Suppressor macrophage treated with lipopolysaccharide for 4 hours (primary cell): Measurements from ENCODE around the gene PPFIA4.

ENCODE experiments used
- DNase-seq: peaks from one replicate; pipeline ENCODE4 v3.0.0-alpha.2; 2020

Gene PPFIA4

DNA sequence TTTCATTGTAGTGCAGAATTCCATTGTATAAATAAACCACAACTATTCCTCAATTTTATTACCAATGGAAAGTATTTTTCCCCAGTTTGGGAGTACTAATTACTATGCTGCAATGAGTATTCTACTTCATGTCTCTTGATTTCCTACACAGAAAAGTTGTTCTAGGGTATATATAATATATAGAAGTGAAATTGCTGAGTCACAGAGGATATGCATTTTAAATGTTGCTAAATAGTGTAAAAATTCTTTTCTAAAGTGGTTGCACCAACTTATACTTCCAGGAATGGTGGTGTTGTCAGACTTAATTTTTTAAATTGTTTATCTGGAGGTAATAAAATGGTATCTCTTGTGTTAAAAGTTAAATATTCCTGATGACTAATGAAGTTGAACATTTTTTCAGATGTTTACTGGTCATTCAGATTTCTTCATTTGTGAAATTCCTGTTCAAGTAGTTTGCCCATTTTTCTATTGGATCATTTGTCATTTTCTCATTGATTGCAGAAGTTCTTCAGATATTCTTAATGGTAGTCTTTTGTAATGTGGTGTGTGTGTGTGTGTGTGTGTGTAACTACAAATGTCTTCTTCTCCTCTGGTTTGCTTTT is 78.6 kb downstream of the PPFIA4 start:
- DNase-seq, result peak; percentile 23

DNA sequence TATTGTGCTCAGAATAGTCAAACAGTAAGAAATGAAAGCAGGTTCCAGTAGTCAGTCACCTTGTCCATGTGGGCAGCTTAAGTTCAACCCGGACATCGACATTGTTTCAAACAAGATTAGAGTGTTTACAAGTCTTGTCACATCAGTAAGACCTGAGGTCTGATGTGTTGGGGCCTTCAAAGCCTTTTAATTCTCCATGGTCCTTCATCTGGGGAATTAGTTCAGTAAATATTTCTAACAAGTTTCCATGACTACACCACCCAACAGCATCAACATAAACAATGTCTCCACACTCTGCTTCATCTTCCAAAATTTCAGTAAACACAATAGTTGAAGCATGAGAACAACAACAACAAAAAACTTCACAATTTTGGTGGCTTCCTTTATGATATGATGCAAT is 86.2 kb downstream of the PPFIA4 start:
- no peak for DNase-seq

DNA sequence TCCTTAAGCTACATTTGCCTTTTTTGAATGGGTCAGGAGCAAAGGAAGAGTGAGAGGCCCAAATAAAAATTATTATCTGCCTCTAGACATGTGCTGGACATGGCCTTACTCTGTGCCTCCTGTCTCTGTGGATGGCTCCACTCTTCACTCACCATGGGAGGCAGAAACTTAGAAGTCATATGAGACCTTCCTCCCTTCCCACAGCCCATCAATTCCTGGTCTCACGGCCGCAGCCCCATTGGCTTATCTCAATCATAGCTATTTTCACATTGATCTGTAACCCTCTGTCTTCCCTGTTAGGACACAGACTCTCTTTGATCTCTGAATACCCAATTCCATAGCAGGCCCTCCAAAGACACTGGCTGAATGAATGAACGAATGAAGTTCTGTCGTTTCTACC is 87.0 kb downstream of the PPFIA4 start:
- DNase-seq, result no peak

DNA sequence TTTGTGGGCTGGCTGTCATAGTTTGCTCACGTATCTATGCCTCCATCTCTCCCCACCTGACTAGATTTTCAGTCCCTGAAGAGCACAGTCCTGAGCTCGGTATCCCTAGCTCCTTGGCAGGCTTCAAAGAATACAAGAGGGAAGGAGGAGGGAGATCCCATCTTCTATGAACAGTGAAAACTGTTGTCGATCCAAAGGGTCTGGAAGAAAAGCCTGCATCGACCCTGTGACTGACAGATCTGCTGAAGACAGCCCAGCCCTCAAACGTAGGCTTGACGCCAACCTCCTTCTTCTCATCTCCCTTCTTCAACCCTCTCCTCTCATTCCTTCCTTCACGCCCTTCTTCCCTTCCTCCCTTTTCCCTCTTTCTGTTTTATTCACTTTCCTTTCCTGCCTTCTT is 87.9 kb downstream of the PPFIA4 start:
- DNase-seq, result no peak

DNA sequence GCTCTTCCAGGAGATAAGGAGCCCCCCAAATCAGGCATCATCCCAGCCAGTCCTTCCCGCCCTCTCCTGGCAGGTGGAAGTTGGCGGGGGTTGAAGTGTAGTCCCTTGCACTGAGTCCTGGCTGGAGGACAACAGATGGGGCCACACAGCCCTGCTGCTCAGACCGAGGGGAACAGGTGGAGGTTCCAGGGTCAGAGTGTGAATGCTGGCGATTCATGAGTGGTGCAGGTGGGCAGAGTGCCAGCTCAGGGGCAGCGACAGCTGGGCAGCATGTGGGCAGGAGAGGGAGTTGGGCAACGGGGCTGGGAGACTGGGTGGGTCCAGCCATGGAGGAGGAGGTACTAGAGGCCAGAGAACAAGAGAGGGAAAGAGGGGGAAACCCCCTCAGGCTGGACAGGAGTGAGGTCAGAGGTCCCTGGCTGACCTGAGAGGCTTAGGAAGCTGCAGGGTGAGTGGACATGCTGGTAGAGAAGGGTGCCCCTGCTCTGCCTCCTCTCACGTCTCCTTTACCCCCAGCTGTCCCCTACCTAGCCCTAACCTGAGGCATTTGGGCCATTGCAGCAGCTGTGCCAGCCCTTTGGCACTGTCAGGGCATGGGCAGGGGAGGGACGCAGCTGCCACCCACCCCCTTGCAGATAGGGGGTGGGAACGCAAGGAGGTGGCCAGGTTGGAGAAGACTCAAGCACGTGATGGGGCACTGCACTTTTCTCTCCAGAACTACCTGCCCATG is 90.0 kb downstream of the PPFIA4 start:
- DNase-seq, result no peak

DNA sequence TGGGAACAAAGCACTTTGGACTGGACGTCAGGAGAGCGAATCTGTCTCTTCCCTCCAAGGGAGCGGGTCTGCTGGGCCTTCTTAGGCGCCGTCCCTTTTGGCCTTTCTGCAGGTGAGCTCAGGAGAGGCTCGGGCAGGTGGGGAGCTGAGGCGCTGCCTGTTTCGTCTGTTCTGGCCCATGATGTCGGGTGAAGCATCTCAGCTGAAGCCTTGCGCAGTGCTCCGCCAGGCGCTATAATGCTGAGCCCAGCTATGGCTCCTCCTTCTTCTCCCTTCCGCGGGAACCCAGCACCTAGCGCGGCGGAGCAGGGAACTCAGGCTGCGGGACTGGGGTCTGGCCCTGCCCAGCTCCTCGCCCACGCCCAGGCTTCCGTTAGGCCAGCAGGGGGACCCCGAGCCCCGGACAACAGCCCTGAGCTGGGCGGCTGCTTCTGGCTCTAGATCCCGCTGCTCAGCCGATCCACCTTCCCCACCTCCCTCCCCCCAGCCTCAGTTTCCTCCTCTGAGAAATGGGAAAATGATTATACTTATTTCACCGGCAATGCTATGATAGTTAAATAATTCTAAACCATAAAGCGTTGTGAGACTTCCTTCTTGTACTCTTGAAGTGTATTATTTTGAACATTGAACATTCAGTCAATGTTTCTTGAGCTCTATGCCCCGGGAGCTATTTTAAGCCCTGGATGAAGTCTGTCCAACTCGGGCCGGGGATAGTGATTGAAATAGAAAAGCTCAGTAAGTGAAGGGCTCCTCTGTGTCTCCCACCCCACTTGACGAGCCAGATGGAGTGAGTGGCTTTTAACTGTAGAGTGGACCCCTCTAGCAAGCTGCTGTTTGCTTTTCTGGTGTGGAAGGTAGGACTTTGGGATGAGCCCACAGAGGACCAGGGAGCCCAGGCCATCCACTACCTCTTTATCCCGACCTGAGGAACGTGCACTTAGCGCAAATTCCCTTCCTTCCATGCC is 91.6 kb downstream of the PPFIA4 start:
- DNase-seq, result peak; percentile 81

DNA sequence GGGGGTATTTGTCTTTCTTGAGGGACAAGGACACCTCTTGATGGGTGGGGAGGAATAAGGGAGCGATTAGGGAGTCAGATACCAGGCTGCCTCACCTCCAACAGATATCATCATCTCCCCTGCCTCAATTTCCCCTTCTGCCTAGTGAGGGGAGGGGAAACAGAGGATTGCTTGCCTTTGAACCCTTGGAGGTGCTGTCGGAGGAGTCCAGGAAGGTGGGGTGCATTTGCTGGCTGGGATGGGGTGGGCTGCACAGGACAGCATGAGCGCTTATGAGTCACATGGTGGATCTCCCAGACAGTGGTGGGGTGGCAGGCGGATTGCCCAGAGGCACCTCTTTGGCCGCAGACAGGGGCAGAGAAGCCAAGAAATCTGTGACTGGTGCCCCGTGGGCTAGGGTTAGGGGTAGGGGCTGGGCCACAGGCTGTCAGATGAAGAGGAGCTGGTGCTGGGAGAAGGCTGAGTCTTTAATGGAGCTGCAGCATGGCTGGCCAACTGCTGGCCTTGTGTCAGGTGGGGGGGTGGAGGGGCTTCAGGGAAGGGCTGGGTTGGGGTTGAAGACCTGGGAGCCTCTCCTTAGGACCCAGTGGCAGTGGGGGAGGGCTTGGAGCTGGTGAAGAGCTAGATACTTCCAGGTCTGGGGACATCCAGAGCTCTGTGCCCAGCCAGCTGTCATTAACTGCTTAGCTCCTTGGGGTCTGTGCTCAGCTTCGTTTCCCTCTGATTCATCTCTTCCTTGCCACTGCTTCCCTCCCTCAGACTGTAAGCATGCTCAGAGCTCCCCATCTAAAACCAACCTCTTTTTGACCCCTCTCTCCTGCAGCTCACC is 94.2 kb downstream of the PPFIA4 start:
- DNase-seq, result no peak

DNA sequence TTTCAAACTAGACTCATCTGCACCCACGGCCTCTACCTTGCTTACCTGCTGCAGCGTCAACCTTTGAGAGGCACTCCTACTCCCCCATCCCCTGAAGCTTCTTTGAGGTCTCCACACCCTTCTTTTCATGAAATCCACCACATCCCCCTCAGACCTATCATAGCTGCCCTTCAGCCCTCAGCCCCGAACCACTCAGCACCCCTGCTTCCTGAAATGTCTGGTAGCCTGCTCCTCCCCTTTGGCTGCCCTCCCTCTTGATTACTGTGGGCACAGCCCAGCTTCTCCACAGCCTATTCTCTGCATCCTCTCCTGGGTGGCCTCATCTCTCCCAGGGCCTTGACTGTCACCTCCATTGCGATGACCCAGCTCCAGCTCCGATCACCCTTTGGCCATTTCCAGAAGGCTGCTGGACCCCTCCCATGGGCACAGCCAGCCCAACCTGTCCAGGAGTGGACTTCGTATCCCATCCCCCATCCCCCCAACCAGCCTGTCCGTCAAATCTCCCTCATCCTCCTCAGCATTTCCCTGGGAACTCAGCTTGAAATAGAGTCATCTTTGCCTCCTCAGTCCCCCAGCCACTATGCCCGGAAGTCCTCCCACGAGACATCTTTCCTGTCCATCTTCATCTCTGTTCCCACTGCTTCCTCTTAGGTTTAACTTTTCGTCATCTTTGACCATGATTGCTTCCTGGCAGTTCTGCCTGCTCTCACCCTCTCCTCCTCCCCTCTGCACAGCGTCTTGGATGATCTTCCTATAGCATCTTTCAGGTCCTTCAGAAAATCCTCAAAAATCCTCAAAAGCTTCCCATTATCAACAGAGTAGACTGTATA is 95.1 kb downstream of the PPFIA4 start:
- peak; percentile 34 for DNase-seq

DNA sequence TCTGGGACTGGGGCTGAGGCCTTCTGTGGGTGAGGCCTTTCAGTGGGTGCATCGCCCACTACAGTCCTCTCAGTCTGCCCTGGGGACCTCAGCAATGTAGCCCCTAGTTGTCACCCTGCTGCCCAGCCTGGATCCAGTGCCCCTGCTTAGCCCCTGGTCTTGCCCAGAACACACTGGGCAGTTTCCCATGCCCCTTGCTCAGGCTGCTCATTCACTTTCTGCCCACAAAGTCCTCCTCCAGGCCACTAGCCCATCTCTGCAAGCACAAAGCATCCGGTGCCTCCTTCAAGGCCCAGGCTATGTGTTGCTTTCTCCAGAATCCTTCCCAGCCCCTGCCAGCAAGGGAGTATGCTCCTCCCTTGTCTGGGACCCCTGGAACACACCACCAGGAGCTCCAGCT is 95.9 kb downstream of the PPFIA4 start:
- DNase-seq, result no peak

DNA sequence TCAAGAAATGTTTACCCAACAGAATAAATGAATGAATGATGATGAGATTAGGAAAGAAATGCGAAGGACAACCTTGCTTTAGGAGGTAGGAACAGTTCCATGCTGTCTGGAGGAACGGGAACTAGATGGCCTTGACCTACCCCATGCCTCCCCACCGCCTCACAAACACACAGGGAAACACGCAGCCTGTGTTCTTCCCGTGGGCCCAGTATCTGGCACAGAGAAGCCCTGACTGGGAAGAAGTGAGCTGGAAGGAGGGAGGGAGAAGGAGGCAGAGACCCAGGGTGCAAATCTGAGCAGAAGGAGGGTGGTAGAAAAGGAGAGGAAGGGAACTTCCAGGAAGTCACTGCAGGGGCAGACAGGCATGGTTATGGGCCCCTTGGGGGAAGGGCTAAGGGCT is 97.7 kb downstream of the PPFIA4 start:
- DNase-seq, result no peak

DNA sequence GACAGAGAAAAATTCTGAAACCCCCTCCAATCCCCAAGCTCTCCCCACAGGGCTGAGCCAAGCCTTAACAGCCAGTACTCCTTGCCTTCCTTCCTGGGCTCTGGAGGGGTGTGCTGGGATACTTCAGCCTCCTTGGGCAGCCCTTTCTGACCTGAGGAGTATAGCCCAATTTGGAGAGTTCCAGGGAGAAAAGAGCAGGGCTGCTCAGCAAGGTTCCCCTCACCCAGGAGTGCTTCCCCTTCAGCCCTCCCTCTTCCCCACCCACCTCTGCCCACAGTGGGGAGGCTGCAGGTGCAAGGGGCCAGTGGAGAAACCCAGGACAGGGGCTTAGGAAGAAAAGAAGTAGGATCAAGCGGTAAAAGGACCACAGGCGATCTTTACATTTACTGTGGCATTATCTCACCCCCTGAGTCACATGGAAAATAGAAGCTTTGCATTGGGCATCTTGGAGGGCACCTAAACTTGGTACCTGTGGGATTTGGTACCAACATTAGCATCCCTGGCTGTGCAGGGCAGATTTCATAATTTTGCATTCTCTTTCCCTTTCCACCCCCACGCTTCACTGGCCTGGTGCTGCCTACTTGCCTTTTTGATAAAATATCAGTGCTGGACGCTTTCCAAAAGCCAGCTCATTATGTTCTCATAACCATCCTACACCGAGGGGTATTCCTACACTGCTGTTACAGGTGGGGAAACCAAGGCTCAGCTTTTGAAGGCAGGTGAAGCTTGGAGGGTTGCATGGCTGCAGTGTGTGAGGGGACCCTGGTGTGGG is 98.4 kb downstream of the PPFIA4 start:
- no peak for DNase-seq

DNA sequence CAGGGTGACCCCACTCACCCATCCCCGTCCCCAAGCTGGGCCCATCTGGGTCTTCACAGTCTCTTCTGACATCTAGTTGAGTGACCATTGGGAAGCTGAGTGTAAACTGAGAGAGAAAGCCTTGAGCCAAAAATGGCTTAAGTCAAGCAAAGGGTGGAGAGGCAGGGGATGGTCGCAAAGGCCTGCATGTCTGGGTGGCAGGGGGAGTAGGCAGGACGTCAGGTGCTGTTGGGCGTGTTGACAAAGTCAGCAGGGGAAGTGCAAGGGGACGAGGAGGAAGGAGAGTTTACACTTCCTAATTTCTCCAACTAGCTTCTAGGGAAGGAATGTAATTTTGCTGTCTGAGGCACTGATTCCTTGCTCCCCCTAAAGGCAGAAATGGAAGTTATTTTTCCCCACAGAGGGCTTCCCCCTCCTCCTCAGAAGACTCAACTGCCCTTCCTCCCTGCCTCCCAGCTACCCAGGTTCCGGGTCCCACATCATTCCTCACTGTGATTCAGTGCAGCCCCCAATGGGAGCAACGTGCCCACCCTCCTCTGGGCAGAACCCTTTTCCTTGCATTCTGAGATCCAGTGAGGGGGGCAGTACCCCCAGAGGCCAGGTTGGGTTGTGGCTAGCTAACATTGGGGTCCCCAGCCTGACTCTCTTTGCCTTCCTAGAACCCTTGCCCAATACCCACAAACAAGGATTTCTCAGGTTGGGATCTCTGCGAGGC is 100.0 kb downstream of the PPFIA4 start:
- peak; percentile 62 for DNase-seq

DNA sequence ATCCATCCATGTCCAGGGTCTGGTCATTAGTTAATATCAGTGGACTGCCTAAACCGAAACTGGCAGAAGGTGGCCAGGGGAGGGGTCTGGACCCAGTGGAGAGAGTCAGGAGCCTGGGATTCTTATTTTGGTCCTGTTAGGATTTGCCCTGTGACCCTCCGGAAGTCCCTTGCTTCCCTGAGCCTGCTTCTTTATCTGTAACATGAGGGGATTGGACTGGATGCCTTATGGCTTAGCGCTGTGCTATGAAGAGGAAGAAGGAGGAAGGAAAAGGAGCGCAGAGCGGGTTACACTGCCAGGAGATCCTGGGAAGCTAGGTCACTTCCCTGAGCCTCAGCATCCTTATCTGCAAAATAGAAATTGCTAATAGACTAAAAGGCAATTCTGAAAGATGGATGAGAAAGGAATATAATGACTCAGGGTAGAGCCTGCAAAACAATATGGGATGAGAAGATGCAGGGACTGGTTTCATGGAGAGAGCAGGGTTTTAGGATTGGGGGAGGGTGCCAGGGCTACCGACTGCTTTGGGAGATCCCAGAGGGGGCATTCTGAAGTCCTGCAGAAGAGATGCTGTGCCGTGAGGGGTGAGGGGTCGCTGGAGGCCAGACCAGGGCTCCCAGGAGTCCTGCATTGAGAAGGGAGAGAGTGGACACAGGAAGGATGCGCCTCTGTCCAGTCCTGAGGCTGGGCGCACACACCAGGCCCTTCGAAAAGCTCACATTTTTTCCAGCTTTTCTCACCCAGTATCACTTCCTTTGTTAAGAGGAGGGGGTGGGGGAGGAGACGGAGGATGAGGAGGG is 100.8 kb downstream of the PPFIA4 start:
- peak; percentile 22 for DNase-seq

DNA sequence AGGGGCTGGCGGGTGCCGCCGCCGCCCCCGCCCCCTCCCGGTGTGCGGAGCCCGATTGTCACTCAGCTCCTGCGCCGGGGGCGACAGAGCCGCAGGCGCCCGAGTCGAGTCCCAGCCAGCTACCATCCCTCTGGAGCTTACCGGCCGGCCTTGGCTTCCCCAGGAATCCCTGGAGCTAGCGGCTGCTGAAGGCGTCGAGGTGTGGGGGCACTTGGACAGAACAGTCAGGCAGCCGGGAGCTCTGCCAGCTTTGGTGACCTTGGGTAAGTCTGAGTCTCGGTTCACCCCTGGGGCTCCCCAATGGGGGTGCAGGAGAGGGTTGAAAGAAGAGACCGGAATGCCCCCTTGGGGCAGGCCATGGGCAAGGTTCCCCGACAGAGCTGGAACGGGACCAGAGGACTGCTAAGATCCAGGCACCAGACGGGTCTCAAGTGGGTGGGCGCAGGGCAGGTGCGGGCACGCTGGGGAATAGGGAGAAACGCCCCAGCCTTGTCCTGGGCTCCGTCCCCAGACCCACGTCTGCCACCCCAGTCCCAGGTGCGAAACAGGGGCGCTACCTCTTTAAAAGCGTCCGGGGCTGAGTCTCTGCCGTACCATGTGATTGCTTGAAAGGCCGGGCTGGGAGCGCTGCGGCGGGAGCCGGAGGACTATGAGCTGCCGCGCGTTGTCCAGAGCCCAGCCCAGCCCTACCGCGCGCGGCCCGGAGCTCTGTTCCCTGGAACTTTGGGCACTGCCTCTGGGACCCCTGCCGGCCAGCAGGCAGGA is 101.6 kb downstream of the PPFIA4 start, which contains the start of gene ADORA1:
TSS of gene ADORA1 (plus strand) at position 61 of the 765 bp plus-strand sequence. CDS start 1,116 bp downstream, outside the sequence.
- DNase-seq, result peak; percentile 51

DNA sequence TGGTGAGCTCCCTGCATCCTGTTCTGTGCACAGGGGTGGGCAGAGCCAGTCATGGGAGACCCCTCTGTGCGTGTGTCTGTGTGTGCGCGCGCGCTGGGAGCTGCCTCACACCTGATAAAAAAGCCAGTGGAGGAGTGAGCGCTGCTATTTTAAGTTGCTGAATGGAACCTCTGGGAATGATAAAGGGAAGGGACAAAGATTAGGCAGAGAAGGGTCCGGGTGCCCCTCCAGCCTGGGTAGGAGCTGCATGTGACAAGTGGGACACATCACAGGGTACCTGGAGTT is 102.1 kb downstream of the PPFIA4 start:
- no peak for DNase-seq
